MM.1S (cell line): ENCODE measurements around the gene MSANTD2.

ENCODE experiments used
- DNase-seq: peaks from one replicate; pipeline ENCODE4 v3.0.0-alpha.2; 2015
- H2AFZ ChIP-seq: fragments of 300-600 bp; sonication (generic); 2 replicates; pipeline ENCODE4 v1.6.0; 2016; ENCODE audit warnings: antibody characterized with exemption, low read length
- H3F3A ChIP-seq: fragments of 300-600 bp; sonication (generic); 2 replicates; pipeline ENCODE4 v1.6.1; 2016; ENCODE audit warnings: mild to moderate bottlenecking, antibody characterized with exemption, low read length, moderate library complexity, mixed read lengths; ENCODE audit not compliant: insufficient read depth
- H3K27ac ChIP-seq: fragments of 300-600 bp; sonication (generic); 2 replicates; pipeline ENCODE4 v1.5.1; 2016; ENCODE audit warnings: mild to moderate bottlenecking, low read length
- H3K27me3 ChIP-seq: fragments of 300-600 bp; sonication (generic); replicated peaks from 2 replicates; pipeline ENCODE4 v1.6.0; 2016; ENCODE audit warnings: low read length; ENCODE audit not compliant: insufficient read depth
- H3K36me3 ChIP-seq: fragments of 300-600 bp; sonication (generic); replicated peaks from 2 replicates; pipeline ENCODE4 v1.6.1; 2016; ENCODE audit warnings: mild to moderate bottlenecking, low read length, mixed read lengths; ENCODE audit not compliant: insufficient read depth
- H3K4me1 ChIP-seq: fragments of 300-600 bp; sonication (generic); 2 replicates; pipeline ENCODE4 v1.6.1; 2016; ENCODE audit warnings: low read length, mixed read lengths
- H3K4me2 ChIP-seq: fragments of 300-600 bp; sonication (generic); 2 replicates; pipeline ENCODE4 v1.6.0; 2016; ENCODE audit warnings: low read depth, low read length
- H3K4me3 ChIP-seq: fragments of 300-600 bp; sonication (generic); 2 replicates; pipeline ENCODE4 v1.5.1; 2016; ENCODE audit warnings: low read length, mixed read lengths
- H3K79me2 ChIP-seq: fragments of 300-600 bp; sonication (generic); 2 replicates; pipeline ENCODE4 v1.6.1; 2016; ENCODE audit warnings: mixed run types, low read length, mixed read lengths
- H3K9ac ChIP-seq: fragments of 300-600 bp; sonication (generic); 2 replicates; pipeline ENCODE4 v1.6.1; 2016; ENCODE audit warnings: low read length, mixed read lengths
- H3K9me2 ChIP-seq: fragments of 300-600 bp; sonication (generic); replicated peaks from 2 replicates; pipeline ENCODE4 v1.6.1; 2016; ENCODE audit warnings: mild to moderate bottlenecking, low read length, mixed read lengths; ENCODE audit not compliant: insufficient read depth
- H3K9me3 ChIP-seq: fragments of 300-600 bp; sonication (generic); replicated peaks from 2 replicates; pipeline ENCODE4 v1.6.1; 2016; ENCODE audit warnings: mild to moderate bottlenecking, low read length, mixed read lengths; ENCODE audit not compliant: insufficient read depth
- H4K20me1 ChIP-seq: fragments of 300-600 bp; sonication (generic); 2 replicates; pipeline ENCODE4 v1.6.1; 2016; ENCODE audit warnings: mild to moderate bottlenecking, low read length, moderate library complexity, mixed read lengths; ENCODE audit not compliant: insufficient read depth
- EZH2 ChIP-seq: fragments of 300-600 bp; sonication (generic); optimal IDR thresholded peaks from 2 replicates; pipeline ENCODE3; 2017; ENCODE audit warnings: low read depth, mild to moderate bottlenecking, antibody characterized with exemption, low read length, mixed read lengths
- EZH2phosphoT487 ChIP-seq: fragments of 300-600 bp; sonication (generic); IDR thresholded peaks from 2 replicates; pipeline ENCODE4 v1.6.1; 2018; ENCODE audit warnings: antibody characterized with exemption, low read length
- TF ChIP-seq, protein P1 (sequence below): fragments of 300-600 bp; sonication (generic); IDR thresholded peaks from 2 replicates; pipeline ENCODE4 v1.5.1; 2016; ENCODE audit warnings: antibody characterized with exemption, low read length, mixed read lengths

Gene MSANTD2

DNA sequence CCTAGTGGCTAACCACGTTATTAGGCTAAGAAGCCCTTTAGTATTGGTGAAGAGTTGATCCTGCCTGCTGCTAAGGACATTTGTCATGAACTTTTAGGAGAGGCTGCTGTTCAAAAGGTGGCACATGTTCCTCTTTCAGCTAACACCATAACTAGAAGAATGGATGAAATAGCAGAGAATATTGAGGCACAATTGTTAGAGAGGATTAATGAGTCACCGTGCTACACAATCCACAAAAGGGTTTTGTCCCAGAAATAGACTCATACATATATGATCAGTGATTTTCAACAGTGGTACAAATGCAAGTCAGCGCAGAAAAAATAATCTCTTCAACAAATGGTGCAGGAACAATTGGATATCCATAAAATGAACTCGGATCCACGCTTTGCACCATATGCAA is 7.0 kb upstream of the MSANTD2 start:
- Histone ChIP-seq H3K9ac (no peak overlapping the region), H3K4me2 (no peak overlapping the region), H3K4me1 (no peaks in the 10 kb centered on the region), H3K9me3 (no peaks in the 10 kb centered on the region), H2AFZ (no peak overlapping the region), H3K27ac (no peak overlapping the region), H3K27me3 (no peaks in the 10 kb centered on the region), H3K9me2 (no peaks in the 10 kb centered on the region), H3K4me3 (no peak overlapping the region), H3F3A (no peaks in the 10 kb centered on the region), H3K36me3 (no peaks in the 10 kb centered on the region), H4K20me1 (no peaks in the 10 kb centered on the region), H3K79me2 (no peaks in the 10 kb centered on the region)
- DNase-seq: no peak
- TF ChIP-seq EZH2: no peak
- TF ChIP-seq, protein P1, sequence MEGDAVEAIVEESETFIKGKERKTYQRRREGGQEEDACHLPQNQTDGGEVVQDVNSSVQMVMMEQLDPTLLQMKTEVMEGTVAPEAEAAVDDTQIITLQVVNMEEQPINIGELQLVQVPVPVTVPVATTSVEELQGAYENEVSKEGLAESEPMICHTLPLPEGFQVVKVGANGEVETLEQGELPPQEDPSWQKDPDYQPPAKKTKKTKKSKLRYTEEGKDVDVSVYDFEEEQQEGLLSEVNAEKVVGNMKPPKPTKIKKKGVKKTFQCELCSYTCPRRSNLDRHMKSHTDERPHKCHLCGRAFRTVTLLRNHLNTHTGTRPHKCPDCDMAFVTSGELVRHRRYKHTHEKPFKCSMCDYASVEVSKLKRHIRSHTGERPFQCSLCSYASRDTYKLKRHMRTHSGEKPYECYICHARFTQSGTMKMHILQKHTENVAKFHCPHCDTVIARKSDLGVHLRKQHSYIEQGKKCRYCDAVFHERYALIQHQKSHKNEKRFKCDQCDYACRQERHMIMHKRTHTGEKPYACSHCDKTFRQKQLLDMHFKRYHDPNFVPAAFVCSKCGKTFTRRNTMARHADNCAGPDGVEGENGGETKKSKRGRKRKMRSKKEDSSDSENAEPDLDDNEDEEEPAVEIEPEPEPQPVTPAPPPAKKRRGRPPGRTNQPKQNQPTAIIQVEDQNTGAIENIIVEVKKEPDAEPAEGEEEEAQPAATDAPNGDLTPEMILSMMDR: no peak
- TF ChIP-seq EZH2phosphoT487: no peak

- Histone ChIP-seq H3K79me2 (no peaks in the 10 kb centered on the region), H3K36me3 (no peaks in the 10 kb centered on the region), H3K27ac (no peak overlapping the region), H3K9me3 (no peaks in the 10 kb centered on the region), H3K9me2 (no peaks in the 10 kb centered on the region), H2AFZ (no peak overlapping the region), H3F3A (no peaks in the 10 kb centered on the region), H3K4me3 (no peak overlapping the region), H3K9ac (no peak overlapping the region), H3K27me3 (no peaks in the 10 kb centered on the region), H3K4me1 (no peaks in the 10 kb centered on the region), H4K20me1 (no peaks in the 10 kb centered on the region), H3K4me2 (no peak overlapping the region)
- no peak for DNase-seq
- TF ChIP-seq, protein P1: no peak
- TF ChIP-seq EZH2: no peak
- no peak for TF ChIP-seq EZH2phosphoT487
Measured at GRCh38 chr11:124804884-124805283, 4.7 kb upstream of the MSANTD2 start.

GRCh38 chr11:124801636-124802312 is 1.6 kb upstream of the MSANTD2 start:
- TF ChIP-seq EZH2phosphoT487 (no peak), EZH2 (no peak)
- TF ChIP-seq, protein P1: no peak
- H3K9me2 ChIP-seq: no peaks in the 10 kb centered on the region
- H4K20me1 ChIP-seq: no peaks in the 10 kb centered on the region
- H3K4me2 ChIP-seq: no peak overlapping the region
- peaks cover 15% of the 10 kb centered on the region for H3K4me1 ChIP-seq
- no peak overlapping the region for H3K4me3 ChIP-seq
- peaks cover 31% of the 10 kb centered on the region for H3K79me2 ChIP-seq
- no peak overlapping the region for H3K27ac ChIP-seq
- DNase-seq: no peak
- H3K9me3 ChIP-seq: no peaks in the 10 kb centered on the region
- peaks cover 14% of the 10 kb centered on the region for H3F3A ChIP-seq
- H2AFZ ChIP-seq: no peak overlapping the region
- H3K9ac ChIP-seq: no peak overlapping the region
- H3K27me3 ChIP-seq: no peaks in the 10 kb centered on the region
- no peaks in the 10 kb centered on the region for H3K36me3 ChIP-seq
